HG02588 (cell line): ENCODE results near the gene KIF22.
"Not testable (repeated sequence)": the region's sequence is repeated elsewhere in the genome, so short reads cannot be mapped to it uniquely, and the experiment has no call there.

Experiments
- ATAC-seq: cut with Tn5 transposase; IDR thresholded peaks from one replicate; pipeline ENCODE4 v1.9.1; 2021; ENCODE audit warnings: mild to moderate bottlenecking, moderate library complexity; ENCODE audit not compliant: unreplicated experiment

KIF22 gene

DNA sequence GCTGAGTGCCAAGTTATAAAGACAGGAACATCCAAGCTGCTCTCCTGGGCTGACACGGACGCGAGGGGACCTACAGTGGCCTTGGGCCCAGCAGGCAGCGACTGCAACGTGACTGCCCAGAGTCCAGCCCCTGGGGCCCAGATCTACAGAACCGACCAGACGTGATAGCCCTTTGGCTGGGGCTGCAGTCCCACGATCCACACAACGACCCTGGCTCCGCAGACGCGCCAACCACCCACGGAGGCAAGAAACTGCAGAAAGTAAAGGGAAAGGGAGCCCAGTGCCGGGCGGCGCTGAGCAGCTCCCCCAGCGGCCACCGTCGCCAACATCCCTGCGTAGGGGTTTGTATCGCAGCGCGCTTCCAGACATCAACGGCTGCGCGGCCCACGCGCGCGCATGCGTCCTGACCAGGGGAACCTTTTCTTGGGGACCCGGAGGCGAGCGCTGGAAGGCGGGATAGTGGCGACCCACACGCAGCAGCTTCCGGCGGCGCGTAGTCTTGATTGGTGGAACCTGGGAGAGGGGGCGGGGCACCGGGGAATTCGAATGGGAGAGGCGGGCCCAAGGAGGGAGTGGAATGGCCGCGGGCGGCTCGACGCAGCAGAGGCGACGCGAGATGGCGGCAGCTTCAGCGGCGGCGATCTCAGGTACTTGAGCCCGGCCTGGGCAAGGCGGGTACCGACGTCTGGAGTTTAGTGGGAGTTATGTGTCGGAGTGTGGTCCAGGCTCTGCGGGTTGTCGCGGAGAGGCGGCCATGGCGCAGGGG is at the start of gene KIF22:
Gene KIF22, plus strand, starts transcription at position 569 of the 766 bp plus-strand sequence. Its CDS starts 9 bp downstream, at position 578.
- peak; percentile 92 for ATAC-seq

DNA sequence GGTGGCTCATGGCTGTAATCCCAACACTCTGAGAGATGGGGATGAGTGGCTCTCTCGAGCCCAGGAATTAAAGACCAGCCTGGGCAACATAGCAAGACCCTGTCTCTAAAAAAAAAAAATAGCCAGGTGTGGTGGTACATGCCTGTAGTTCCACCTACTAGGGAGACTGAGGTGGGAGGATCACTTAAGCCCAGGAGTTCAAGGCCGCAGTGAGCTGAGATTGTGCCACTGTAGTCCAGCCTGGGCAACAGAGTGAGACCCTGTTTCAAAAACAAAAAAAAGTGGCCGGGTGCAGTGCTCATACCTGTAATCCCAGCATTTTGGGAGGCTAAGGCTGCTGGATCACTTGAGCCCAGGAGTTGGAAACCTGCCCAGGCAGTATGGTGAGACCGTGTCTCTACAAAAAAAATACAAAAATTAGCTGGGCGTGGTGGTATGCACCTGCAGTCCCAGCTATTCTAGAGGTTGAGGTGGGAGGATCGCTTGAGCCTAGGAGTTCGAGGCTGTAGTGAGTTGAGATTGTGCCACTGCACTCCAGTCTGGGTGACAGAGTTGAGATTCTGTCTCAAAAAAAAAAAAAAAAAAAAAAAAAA is 47.8 kb upstream of the KIF22 start:
- ATAC-seq = no peak

DNA sequence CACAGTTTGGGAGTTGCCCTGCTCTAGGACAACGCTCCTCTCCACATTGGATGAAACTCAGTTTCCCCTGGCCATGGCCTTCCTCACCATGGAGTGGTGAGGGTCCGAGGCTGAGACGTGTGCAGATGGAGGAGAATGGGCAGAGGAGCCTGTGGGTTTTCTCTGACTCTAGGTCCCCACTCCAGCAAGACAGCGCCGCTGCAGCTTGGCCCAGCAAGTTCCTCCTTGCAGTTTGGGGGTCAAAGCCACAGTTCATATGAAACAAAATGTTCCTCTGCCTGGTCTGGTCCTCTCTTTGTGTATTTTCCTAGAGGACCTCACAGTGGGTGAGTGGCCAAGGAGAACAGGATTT is 47.1 kb upstream of the KIF22 start:
- ATAC-seq = no peak

DNA sequence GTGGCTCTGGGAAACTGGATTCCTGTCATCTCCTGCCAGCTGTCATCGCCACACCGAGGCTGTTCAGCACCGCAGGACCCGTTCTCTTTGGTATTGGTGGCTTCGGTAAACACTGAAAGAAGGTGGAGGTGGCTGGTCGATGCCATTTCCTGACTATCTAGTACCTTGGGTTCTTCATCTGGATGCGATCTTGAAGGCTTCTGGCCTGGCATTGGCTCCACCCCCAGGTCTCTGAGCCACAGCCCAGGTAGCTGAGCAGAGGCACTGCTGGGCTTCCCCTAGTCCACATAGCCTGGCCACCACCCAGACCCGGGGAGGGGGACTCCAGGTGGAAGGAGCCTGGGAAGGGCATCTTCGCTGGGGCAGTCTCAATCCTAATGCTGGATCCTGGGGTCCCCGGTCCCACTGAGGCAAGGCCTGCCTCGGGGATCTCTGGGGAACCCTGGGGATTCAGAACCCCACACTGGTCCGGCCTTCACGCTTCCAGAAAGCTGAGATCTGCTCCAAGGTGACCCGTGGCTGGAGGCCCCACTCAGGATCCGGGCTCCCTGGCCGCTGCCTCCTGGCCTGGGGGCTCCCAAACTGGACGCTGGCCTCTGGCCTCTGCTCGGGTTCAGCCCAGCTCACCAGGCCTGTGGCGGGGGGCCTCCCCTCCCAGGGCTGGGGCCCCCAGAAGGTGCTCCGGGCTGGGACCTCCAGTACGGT is 46.6 kb upstream of the KIF22 start:
- ATAC-seq = no peak

DNA sequence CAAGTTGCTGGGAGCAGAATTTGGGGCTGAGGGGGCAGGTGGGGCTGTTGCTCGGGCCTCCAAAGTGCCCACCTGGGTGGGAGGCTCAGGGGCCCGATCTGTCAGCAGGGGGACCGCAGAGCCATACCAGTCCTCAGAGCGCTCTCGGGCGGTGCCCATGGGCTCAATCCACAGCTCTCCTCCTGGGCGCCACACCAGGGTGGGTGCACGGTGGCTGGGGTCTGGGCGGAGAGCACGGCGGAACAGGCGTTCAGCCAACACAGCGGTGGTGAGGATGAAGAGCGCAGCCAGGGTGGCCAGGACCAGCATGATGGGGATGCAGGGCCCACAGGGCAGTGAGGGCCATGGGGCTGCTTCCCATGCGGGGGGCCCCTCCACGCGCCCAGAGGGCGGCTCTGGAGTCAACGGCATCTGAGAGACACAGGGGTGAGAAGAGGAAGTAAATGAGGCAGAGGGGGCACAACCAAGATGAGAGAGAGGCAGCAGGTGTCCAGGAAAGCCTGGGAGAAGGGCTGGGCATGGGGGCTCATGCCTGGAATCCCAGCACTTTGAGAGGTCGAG is 45.9 kb upstream of the KIF22 start:
- no peak for ATAC-seq

DNA sequence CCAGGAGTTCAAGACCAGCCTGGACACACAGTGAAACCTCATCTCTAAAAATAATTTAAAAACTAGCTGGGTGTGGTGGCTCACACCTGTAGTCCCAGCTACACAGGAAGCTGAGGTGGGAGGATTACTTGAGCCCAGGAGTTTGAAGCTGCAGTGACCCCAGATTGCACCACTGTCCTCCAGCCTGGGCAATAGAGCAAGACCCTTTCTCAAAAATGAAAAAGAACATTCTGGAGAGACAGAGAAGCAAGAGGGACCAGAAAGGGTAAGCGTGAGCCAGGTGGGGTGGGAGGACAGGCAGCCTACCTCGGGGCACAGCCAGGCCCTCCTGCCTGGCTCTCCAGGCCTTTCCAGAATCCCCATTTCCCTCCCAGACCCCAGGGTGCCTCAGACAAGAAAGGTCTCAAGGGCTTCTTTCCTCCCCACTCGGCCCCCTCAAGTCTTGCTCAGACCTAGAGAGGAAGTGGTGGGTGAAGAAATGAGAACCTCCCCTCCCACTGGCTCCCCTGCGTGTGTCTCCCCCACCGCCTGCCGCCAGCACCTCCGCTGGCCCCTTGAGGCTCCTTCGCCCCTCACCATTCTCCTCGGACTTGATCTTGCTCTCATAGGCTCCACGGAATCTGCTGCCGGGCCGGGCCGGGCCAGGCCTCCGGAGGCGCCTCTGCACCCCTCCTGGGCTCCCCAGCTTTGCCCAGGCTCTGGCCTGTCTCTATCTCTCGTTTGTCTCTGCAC is 45.3 kb upstream of the KIF22 start:
- peak; percentile 37 for ATAC-seq

DNA sequence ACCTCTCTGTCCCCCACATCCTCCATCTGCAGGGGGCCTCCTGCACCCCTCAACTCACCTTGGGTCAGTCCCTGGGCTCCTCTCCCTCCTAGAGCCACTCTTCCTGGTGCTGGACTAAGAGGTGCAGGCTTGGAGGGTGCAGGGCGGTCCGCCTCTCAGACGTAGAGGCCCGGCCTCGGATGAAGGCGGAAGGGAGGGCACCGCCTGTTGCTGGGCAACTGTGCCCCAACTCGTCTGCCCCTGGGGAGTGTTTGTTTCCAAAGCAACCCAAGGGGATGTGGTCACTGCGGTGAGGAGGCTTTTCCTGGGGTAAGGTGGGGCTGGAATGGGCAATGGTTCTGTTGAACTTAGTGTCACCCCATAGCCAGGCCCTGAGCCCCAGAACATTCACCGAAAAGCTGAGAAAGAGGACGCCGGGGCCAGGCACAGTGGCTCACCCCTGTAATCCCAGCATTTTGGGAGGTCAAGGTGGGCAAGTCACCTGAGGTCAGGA is 44.7 kb upstream of the KIF22 start, which contains the start of gene C16orf54:
Gene C16orf54, minus strand, starts transcription at position 138 of the 493 bp plus-strand sequence. CDS start 1,039 bp downstream, outside the sequence.
- peak; percentile 76 for ATAC-seq

DNA sequence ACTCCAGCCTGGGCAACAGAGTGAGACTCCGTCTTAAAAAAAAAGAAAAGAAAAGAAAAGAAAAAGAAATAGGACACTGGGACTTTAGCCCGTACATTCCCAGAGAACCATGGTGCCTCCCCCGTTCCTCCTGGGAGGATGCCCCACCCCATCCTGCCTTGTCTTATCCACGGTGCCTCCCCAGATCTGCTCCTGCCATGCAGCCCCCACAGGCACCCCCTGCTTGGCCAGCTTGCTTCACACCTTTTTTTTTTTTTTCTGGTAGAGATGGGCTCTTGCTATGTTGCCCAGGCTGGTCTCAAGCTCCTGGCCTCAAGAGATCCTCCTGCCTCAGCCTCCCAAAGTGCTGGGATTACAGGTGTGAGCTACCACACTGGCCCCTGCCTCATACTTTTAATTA is 44.0 kb upstream of the KIF22 start:
- not testable (repeated sequence) for ATAC-seq

DNA sequence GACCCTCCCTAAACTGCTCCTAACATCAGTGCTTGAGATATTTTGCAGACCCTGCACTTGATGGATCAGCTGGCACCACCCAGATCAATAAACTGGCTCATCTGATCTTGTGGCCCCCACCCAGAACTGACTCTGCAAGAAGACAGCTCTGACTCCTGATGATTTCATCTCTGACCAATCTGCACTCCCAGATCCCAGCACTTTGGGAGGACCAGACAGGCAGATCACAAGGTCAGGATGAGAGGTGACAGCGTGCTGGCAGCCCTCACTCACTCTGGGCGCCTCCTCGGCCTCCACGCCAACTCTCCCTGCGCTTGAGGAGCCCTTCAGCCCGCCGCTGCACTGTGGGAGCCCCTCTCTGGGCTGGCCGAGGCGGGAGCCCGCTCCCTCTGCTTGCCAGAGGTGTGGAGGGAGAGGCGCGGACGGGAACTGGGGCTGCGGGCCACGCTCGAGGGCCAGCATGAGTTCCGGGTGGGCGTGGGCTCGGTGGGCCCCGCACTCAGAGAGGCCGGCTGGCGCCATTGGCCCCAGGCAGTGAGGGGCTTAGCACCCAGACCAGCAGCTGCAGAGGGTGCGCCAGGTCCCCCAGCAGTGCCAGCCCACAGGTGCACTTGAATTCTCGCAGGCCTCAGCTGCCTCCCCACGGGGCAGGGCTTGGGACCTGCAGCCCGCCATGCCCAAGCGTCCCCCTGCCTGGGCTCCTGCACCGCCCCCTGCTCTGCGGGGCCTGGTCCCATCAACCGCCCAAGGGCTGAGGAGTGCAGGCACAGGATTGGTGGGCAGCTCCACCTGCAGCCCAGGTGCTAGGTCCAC is 42.4 kb upstream of the KIF22 start:
- ATAC-seq = no peak

DNA sequence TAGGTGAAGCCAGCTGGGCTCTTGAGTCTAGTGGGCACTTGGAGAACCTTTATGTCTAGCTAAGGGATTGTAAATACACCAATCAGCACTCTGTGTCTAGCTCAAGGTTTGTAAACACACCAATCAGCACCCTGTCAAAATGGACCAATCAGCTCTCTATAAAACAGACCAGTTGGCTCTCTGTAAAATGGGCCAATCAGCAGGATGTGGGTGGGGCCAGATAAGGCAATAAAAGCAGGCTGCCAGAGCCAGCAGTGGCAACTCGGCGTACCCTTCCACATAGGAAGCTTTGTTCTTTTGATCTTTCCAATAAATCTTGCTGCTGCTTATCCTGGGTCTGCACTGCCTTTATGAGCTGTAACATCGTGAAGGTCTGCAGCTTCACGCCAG is 41.8 kb upstream of the KIF22 start:
- not testable (repeated sequence) for ATAC-seq

DNA sequence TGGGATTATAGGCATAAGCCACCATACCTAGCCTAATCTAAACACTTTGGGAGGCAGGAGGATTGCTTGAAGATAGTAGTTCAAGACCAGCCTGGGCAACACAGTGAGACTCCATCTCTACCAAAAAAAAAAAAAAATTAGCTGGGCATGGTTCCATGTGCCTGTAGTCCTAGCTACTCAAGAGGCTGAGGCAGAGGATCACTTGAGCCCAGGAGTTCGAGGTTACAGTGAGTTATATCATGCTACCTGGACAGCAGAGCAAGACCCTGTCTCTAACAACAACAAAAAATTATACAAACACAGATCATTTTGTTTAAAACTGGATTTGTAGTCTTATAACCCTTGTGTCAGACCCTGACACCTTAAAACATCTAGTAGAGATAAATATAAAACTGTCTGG is 37.0 kb upstream of the KIF22 start:
- no peak for ATAC-seq

DNA sequence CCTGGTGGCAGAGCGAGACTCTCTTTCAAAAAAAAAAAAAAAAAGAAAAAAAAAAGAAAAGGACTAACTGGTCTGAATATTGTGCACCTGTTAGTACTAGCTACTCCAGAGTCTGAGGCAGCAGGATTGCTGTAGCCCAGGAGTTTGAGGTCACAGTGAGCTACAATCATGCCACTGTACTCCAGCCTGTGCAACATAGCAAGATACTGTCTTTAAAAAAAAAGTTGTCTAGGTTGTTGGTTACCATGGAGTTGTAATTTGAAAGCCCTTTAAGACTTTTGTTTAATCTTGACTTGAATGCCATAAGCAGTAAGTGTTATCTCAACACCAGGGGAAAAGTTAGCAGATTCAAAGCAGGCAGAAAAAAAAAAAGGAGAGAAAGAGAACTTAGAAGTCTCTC is 33.9 kb upstream of the KIF22 start:
- ATAC-seq = no peak

DNA sequence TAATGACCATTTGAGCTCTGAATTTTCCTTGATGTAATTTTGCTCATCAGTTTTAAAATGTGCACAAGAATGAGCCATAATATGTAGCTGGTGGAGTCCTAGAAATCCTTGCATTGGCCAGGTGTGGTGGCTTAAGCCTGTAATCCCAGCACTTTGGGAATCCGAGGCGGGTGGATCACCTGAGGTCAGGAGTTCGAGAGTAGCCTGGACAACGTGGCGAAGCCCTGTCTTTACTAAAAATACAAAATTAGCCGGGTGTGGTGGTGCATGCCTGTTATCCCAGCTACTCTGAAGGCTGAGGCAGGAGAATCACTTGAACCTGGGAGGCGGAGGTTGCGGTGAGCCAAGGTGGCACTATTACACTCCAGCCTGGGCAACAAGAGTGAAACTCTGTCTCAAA is 33.5 kb upstream of the KIF22 start:
- not testable (repeated sequence) for ATAC-seq

DNA sequence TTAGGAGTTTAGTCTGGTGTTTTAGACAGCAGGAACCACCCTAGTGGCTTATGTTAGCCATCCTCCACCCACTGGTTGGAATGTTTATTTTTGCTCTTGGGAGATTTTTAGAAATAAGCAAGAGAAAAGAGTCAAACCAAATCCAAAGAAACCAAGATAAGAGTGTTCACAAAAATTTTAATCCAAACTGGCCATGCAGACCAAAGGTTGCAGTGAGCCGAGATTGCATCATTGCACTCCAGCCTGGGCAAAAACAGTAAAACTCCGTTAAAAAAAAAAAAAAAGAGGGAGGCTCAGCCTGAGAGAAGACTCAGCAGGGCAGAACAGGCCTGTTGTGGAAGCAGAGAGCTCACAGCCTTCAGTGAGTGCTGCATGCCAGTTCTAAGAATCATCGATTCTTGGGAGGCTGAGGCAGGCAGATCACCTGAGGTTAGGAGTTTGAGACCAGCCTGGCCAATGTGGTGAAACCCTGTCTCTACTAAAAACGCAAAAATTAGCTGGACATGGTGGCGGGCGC is 32.5 kb upstream of the KIF22 start:
- ATAC-seq = no peak

DNA sequence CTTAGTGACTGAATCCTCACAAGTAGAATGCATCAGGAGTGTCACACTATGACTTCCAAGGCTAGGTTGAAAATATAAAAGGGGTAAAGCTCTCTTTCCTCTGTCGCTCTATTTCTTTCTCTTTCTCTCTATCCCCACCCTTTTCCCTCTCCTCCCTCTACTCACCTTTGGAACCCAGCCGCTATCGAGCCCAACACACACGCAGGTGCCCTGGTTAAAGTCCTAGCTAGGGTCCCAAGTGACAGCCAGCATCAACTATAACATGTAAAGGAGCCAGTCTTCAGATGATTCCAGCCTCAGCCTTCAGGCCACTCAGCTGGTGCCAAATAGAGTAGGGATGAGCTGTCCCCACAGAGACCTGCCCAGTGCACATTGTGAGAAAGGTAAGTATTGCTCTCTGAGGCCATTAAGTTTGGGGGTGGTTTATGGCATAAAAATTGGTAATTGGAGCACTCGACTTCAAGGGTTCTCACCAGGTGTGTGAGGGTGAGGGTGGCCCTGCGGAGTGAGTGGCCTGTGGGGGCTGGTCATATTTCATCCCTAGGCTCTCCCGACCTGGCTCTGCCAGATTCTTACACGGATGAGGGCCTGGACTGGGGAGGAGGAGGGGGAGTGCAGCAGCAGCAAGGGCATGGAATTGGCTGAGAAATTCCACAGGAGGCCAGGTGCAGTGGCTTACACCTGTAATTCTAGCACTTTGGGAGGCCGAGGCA is 29.8 kb upstream of the KIF22 start:
- ATAC-seq = no peak

DNA sequence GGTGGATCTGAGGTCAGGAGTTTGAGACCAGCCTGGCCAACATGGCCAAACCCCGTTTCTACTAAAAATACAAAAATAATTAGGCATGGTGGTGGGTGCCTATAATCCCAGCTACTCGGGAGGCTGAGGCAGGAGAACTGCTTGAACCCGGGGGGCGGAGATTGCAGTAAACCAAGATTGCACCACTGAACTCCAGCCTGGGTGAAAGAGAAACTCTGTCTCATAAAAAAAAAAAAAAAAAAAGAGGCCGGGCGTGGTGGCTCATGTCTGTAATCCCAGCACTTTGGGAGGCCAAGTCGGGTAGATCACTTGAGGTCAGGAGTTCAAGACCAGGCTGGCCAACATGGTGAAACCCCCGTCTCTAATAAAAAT is 29.3 kb upstream of the KIF22 start:
- ATAC-seq = not testable (repeated sequence)

DNA sequence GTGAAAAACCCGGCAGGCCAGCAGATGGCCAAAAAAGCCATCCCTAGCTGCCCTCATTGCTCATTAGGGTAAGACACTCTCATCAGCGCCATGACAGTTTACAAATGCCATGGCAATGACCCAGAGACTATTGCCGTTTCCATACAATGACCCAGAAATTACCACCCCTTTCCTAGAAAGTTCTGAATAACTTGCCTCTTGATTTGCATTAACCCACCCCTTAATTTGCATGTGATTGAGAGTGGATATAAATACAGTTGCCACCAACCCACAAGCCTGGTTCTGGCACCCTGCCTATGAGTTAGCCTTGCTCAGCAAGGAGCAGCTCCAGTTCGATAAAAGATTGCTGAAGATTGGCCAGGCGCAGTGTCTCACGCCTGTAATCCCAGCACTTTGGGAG is 28.7 kb upstream of the KIF22 start:
- no peak for ATAC-seq

DNA sequence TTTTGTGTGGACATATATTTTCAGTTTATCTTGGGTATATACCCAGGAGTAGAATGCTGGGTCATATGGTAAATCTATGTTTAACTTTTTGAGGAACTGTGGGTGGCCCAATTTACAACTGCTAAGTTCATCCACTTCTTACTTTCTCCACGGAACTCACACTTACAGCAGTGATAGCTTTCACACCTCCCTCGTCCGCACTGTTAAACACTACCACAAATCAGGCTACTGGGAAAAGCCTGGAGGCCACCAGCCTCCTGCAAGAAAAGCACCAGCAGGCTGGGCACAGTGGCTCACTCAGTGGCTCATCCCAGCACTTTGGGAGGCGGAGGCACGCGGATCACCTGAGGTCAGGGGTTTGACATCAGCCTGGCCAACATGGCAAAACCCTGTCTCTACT is 27.2 kb upstream of the KIF22 start:
- no peak for ATAC-seq
